PFSK-1 (cell line): ENCODE measurements around the gene YWHAB.

Source experiments
- POLR2AphosphoS5 ChIP-seq: IDR thresholded peaks from 2 replicates; pipeline ENCODE4 v1.6.1; 2012; ENCODE audit warnings: low read depth, mild to moderate bottlenecking, control low read depth, low read length, moderate library complexity
- TAF1 ChIP-seq: IDR thresholded peaks from 2 replicates; pipeline ENCODE4 v1.6.1; 2012; ENCODE audit warnings: low read length, control low read depth, borderline replicate concordance; ENCODE audit not compliant: insufficient read depth

DNA sequence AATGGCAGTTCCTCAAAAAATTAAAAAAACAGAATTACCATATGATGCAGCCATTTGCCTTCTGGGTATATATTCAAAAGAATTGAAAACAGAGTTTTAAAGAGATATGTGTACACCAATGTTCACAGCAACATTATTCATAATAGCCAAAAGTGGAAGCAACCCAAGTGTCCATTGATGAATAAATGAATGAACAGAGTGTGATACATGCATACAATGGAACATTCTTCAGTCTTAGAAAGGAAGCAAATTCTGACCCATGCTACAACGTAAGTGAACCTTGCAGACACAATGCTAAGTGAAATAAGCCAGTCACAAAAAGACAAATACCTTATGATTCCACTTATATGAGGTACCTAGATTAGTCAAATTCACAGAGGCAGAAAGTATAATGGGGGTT lies 34.7 kb upstream of the YWHAB start:
- TF ChIP-seq POLR2AphosphoS5 (no peak), TAF1 (no peak)
